Prostate gland (tissue), 2 donors: Measurements from ENCODE around the gene ADAMTSL1.

Experiments used
- CTCF ChIP-seq, 4 experiments: fragments of 200-600 bp in 2 of 4; fragments of 450-650 bp in 2 of 4; sonication (generic) in 2 of 4; IDR thresholded peaks; 1 replicate in 3 of 4; 2 replicates in 1 of 4; pipeline ENCODE4 v1.5.1; 2016 to 2019; ENCODE audit warnings: antibody characterized with exemption in 4 of 4, mild to moderate bottlenecking in 2 of 4, moderate library complexity in 2 of 4
- POLR2A ChIP-seq: fragments of 450-650 bp; IDR thresholded peaks from one replicate; pipeline ENCODE4 v1.6.1; 2016; ENCODE audit warnings: antibody characterized with exemption, mild to moderate bottlenecking
- POLR2AphosphoS5 ChIP-seq: sonication (generic); formaldehyde crosslinking; IDR thresholded peaks from one replicate; pipeline ENCODE4 v1.6.1; 2017; ENCODE audit warnings: antibody characterized with exemption

DNA sequence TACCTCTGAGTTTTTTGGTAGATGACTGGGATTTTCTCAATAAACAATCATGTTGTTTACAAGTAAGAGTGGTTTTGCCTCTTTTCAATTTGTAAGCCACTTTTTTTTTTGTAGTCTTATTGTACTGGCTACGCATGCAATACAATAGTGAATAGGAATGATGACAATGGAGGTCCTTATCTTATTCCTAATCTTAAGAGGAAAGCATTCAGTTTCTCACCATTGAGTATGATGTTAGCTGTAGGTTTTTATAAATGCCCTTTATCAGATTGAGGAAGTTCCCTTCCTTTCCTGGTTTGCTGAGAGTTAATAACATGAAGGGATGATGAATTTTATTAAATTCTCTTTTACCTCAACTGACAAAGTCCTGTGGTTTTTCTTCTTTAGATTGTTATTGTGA, 155.2 kb downstream of the ADAMTSL1 start:
- TF ChIP-seq CTCF (IDR thresholded peaks at IDR 0.05) (no peak), POLR2AphosphoS5 (no peak), POLR2A (no peak)
